ENCODE measurements around the gene FXN.

DNA sequence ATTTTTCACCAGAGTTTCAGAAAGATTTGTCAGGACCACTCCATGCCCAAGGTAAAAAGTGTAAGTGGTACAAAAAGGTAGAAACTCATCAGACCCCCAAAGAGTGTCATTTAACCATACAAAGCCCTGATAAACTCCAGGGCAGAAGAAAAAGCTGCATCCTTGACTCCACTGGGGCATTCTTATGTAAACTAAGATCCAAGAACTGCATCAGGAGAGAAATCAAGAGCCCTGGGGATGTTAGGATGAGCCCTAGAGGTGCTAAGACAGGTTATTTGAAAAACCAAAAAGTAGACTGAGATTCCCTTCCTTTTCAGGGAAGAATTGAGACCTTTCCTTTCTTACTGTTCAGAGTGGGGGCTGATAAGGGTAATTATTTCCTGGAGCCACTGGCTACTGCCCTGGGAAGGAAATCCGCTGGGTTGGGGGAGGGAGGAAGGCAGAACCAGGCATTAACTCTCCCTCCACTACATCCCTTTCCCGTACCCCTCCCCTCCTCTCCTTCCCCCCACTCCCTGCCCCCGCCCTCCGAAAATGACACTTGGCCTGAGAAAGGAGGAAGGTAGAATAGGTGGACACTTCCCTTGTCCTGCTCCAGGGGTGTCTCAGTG, 54.7 kb downstream of the FXN start:
- TF ChIP-seq, protein P1, sequence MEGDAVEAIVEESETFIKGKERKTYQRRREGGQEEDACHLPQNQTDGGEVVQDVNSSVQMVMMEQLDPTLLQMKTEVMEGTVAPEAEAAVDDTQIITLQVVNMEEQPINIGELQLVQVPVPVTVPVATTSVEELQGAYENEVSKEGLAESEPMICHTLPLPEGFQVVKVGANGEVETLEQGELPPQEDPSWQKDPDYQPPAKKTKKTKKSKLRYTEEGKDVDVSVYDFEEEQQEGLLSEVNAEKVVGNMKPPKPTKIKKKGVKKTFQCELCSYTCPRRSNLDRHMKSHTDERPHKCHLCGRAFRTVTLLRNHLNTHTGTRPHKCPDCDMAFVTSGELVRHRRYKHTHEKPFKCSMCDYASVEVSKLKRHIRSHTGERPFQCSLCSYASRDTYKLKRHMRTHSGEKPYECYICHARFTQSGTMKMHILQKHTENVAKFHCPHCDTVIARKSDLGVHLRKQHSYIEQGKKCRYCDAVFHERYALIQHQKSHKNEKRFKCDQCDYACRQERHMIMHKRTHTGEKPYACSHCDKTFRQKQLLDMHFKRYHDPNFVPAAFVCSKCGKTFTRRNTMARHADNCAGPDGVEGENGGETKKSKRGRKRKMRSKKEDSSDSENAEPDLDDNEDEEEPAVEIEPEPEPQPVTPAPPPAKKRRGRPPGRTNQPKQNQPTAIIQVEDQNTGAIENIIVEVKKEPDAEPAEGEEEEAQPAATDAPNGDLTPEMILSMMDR (IDR thresholded peaks at IDR 0.05; ENCODE audit: low read length), result no peak
- TF ChIP-seq EZH2 (optimal IDR thresholded peaks at IDR 0.05; ENCODE audit: low read depth, low read length), result no peak

All from MM.1S (cell line).